PC-9 (cell line): ENCODE data around the gene VCL.

Experiments used
- CTCF ChIP-seq: fragments of 200-600 bp; sonication (generic); conservative IDR thresholded peaks from 2 replicates; pipeline ENCODE4 v1.6.1; 2017; ENCODE audit warnings: mixed run types, antibody characterized with exemption, mild to moderate bottlenecking, moderate library complexity
- EZH2 ChIP-seq: fragments of 200-600 bp; sonication (generic); IDR thresholded peaks from 2 replicates; pipeline ENCODE4 v1.8.0; 2017; ENCODE audit warnings: antibody characterized with exemption, low read depth

DNA sequence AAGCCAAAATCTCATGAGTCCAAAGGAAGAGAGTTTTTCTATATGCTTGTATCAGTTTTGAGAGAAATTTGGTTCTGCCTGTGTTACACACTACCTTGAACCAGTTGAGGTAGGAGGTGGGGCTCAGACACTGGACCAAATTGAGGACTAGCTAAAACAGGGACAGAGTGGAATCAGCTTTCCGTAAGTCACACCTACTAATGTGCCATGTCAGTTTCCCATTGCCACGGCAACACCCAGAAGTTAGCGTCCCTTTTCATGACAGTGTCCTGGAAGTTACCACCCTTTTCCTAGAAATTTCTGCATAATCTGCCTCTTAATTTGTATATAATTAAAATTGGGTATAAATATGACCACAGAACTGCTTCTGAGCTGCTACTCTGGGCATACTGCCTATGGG is 162.1 kb downstream of the VCL start:
- TF ChIP-seq CTCF (no peak), EZH2 (no peak)
